ENCODE measurements around the gene MMP21.
A peak's percentile ranks its signal among the peaks of the same experiment; 100 is the strongest.

The MMP21 gene

DNA sequence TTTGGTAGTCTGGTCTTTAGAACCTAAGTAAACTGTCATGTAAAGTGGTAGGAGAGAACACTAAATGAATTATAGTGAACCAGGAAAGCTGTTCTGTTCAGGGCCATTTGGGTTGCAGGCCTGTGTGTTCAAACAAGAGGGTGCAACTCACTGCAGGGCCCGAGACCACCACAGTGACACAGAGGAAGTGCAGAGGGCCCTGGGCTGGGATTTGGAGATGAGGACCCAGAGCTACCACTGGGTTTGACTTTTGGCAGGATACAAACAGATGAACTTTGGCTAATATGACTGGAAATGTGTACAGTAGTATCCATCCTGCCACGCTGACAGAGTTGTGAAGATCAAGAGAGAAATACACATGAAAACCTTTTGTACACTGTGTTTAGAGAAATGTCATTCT, 9.8 kb downstream of the MMP21 start:
- no peak overlapping the region for H3K27ac ChIP-seq
- TF ChIP-seq ZFX (IDR thresholded peaks at IDR 0.05) (no peak), CTCF (conservative IDR thresholded peaks at IDR 0.05) (no peak)

GRCh38 chr10:125762692-125763648, 12.7 kb downstream of the MMP21 start:
- no peak for TF ChIP-seq ZFX (IDR thresholded peaks at IDR 0.05)
- TF ChIP-seq CTCF (conservative IDR thresholded peaks at IDR 0.05): no peak
- no peak overlapping the region for H3K27ac ChIP-seq

- TF ChIP-seq CTCF (conservative IDR thresholded peaks at IDR 0.05) (no peak), ZFX (IDR thresholded peaks at IDR 0.05) (no peak)
Measured at GRCh38 chr10:125761961-125762360, 13.7 kb downstream of the MMP21 start.

GRCh38 chr10:125757742-125758141, 17.9 kb downstream of the MMP21 start:
- H3K27ac ChIP-seq: no peak overlapping the region; the same call in 1 of the 2 replicates
- TF ChIP-seq CTCF (conservative IDR thresholded peaks at IDR 0.05): no peak

More at GRCh38 chr10:125761961-125762360, 13.7 kb downstream of the MMP21 start:
- H3K27ac ChIP-seq: no peak overlapping the region

GRCh38 chr10:125756853-125757487, 18.7 kb downstream of the MMP21 start:
- H3K27ac ChIP-seq: peak overlapping the region; percentile 91
- TF ChIP-seq CTCF (conservative IDR thresholded peaks at IDR 0.05): no peak
- TF ChIP-seq ZFX (IDR thresholded peaks at IDR 0.05): no peak

- TF ChIP-seq ZFX (IDR thresholded peaks at IDR 0.05): no peak
- TF ChIP-seq CTCF (conservative IDR thresholded peaks at IDR 0.05): no peak
- H3K27ac ChIP-seq: peak overlapping the region; percentile 91; the same call in 1 of the 2 replicates
Measured at GRCh38 chr10:125756196-125756595, 19.4 kb downstream of the MMP21 start.

- H3K27ac ChIP-seq: no peak overlapping the region
- TF ChIP-seq CTCF (conservative IDR thresholded peaks at IDR 0.05) (no peak), ZFX (IDR thresholded peaks at IDR 0.05) (no peak)
Measured at GRCh38 chr10:125747417-125747816, 28.2 kb downstream of the MMP21 start.

All from C4-2B (cell line).